ENCODE results near the gene SLC18A2.

Gene SLC18A2

DNA sequence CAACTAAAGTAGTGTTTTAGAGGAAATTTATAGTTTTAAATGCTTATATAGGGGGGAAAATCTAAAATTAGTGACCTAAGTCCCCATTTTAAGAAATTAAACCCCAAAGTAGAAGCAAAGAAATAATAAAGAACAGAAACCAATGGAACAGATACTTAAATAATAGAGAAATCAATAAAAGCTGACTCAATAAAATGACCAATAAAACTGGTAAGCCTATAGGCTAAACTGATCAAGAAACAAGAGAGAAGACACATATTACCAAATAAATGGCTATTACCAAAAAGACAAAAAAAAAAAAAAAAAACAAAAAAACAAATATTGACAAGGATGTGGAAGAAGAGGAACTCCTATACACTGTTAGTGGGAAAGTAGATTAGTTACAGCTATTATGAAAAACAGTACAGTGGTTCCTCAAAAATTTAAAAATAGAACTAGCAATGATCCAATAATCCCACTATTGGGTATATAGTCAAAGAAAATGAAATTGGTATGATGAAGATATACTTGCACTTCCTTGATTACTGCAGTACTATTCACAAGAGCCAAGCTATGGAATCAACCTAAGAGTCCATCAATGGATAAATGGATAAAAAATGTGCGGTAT, 53.2 kb downstream of the SLC18A2 start:
- no peak overlapping the region for H3K4me2 ChIP-seq (ENCODE audit: low read depth, low read length, poor library complexity, severe bottlenecking)
- H3K79me2 ChIP-seq (ENCODE audit: insufficient read depth, low read length), result peaks cover 97% of the 10 kb centered on the region
- no peak overlapping the region for H3K4me3 ChIP-seq (ENCODE audit: low read length, poor library complexity, severe bottlenecking)
- peaks cover 10% of the 10 kb centered on the region for H3K4me1 ChIP-seq (ENCODE audit: insufficient read depth, low read length, poor library complexity, severe bottlenecking)
- TF ChIP-seq EZH2phosphoT487 (IDR thresholded peaks at IDR 0.05; ENCODE audit: borderline replicate concordance), result no peak
- TF ChIP-seq, protein P1, sequence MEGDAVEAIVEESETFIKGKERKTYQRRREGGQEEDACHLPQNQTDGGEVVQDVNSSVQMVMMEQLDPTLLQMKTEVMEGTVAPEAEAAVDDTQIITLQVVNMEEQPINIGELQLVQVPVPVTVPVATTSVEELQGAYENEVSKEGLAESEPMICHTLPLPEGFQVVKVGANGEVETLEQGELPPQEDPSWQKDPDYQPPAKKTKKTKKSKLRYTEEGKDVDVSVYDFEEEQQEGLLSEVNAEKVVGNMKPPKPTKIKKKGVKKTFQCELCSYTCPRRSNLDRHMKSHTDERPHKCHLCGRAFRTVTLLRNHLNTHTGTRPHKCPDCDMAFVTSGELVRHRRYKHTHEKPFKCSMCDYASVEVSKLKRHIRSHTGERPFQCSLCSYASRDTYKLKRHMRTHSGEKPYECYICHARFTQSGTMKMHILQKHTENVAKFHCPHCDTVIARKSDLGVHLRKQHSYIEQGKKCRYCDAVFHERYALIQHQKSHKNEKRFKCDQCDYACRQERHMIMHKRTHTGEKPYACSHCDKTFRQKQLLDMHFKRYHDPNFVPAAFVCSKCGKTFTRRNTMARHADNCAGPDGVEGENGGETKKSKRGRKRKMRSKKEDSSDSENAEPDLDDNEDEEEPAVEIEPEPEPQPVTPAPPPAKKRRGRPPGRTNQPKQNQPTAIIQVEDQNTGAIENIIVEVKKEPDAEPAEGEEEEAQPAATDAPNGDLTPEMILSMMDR (conservative IDR thresholded peaks at IDR 0.05; ENCODE audit: low read length), result no peak
- peaks cover 84% of the 10 kb centered on the region for H3K36me3 ChIP-seq (ENCODE audit: insufficient read depth, low read length)
- H3K27me3 ChIP-seq (ENCODE audit: insufficient read depth, low read length, poor library complexity, severe bottlenecking), result no peaks in the 10 kb centered on the region
- no peaks in the 10 kb centered on the region for H3K9me3 ChIP-seq (ENCODE audit: insufficient read depth, low read depth, low read length)
- H4K20me1 ChIP-seq (ENCODE audit: insufficient read depth, low read length, poor library complexity, severe bottlenecking), result peaks cover 96% of the 10 kb centered on the region
- H3K9ac ChIP-seq (ENCODE audit: low read depth, low read length, poor library complexity, severe bottlenecking), result no peak overlapping the region
- H3K9me2 ChIP-seq (replicated peaks; ENCODE audit: low read depth, low read length), result no peaks in the 10 kb centered on the region
- H2AFZ ChIP-seq (ENCODE audit: low read length), result no peak overlapping the region
- H3F3A ChIP-seq (ENCODE audit: low read depth), result peaks cover 15% of the 10 kb centered on the region

DNA sequence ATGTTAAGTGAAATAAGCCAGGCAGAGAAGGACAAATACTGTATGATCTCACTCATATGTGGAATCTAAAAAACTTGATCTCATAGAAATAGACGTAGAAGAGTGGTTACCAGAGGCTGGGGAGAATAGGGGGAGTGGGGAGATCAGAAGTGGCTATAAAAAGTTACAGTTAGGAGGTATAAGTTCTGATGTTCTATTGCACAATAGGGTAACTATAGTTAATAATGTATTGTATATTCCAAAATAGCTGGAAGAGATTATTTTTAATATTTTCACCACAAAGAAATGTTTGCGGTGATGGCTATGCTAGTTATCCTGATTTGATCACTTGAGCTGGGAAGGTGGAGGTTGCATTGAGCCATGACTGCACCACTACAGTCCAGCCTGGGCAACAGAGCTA, 53.8 kb downstream of the SLC18A2 start:
- peaks cover 84% of the 10 kb centered on the region for H3K36me3 ChIP-seq (ENCODE audit: insufficient read depth, low read length)
- H3K9me3 ChIP-seq (ENCODE audit: insufficient read depth, low read depth, low read length), result no peaks in the 10 kb centered on the region
- H3K4me3 ChIP-seq (ENCODE audit: low read length, poor library complexity, severe bottlenecking), result no peak overlapping the region
- H3K79me2 ChIP-seq (ENCODE audit: insufficient read depth, low read length), result peaks cover 97% of the 10 kb centered on the region
- H4K20me1 ChIP-seq (ENCODE audit: insufficient read depth, low read length, poor library complexity, severe bottlenecking), result peaks cover 96% of the 10 kb centered on the region
- no peaks in the 10 kb centered on the region for H3K9me2 ChIP-seq (replicated peaks; ENCODE audit: low read depth, low read length)
- no peak overlapping the region for H3K4me2 ChIP-seq (ENCODE audit: low read depth, low read length, poor library complexity, severe bottlenecking)
- H3K9ac ChIP-seq (ENCODE audit: low read depth, low read length, poor library complexity, severe bottlenecking), result no peak overlapping the region
- H3K27me3 ChIP-seq (ENCODE audit: insufficient read depth, low read length, poor library complexity, severe bottlenecking), result no peaks in the 10 kb centered on the region
- H3K4me1 ChIP-seq (ENCODE audit: insufficient read depth, low read length, poor library complexity, severe bottlenecking), result peaks cover 10% of the 10 kb centered on the region
- no peak overlapping the region for H2AFZ ChIP-seq (ENCODE audit: low read length)
- no peak for TF ChIP-seq EZH2phosphoT487 (IDR thresholded peaks at IDR 0.05; ENCODE audit: borderline replicate concordance)
- TF ChIP-seq, protein P1 (conservative IDR thresholded peaks at IDR 0.05; ENCODE audit: low read length), result no peak
- peaks cover 15% of the 10 kb centered on the region for H3F3A ChIP-seq (ENCODE audit: low read depth)

DNA sequence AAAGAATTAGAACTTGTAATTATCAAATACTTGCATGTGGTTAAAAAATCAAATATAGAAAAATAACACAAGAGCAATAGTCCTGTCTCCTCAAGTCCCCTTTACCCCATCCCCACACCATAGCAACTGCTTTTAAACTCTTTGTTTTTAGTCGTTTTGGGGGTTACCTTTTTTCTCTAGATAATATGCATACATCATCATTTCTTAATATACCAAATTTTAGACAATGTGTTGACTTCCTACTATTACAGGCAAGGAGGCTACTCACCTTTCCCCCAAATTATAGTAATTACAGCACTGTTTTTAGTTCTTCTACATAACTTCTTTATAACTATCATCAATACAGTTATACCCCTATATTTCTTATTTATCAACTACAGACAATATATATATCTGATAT, 57.3 kb downstream of the SLC18A2 start:
- Histone ChIP-seq H2AFZ (ENCODE audit: low read length) (no peak overlapping the region), H3F3A (ENCODE audit: low read depth) (peaks cover 18% of the 10 kb centered on the region), H3K9me3 (ENCODE audit: insufficient read depth, low read depth, low read length) (no peaks in the 10 kb centered on the region), H3K9me2 (replicated peaks; ENCODE audit: low read depth, low read length) (no peaks in the 10 kb centered on the region), H3K36me3 (ENCODE audit: insufficient read depth, low read length) (peaks cover 94% of the 10 kb centered on the region), H3K4me1 (ENCODE audit: insufficient read depth, low read length, poor library complexity, severe bottlenecking) (peaks cover 10% of the 10 kb centered on the region), H3K79me2 (ENCODE audit: insufficient read depth, low read length) (peaks cover 100% of the 10 kb centered on the region), H3K9ac (ENCODE audit: low read depth, low read length, poor library complexity, severe bottlenecking) (no peak overlapping the region), H3K4me2 (ENCODE audit: low read depth, low read length, poor library complexity, severe bottlenecking) (no peak overlapping the region), H3K4me3 (ENCODE audit: low read length, poor library complexity, severe bottlenecking) (no peak overlapping the region), H3K27me3 (ENCODE audit: insufficient read depth, low read length, poor library complexity, severe bottlenecking) (no peaks in the 10 kb centered on the region), H4K20me1 (ENCODE audit: insufficient read depth, low read length, poor library complexity, severe bottlenecking) (peaks cover 96% of the 10 kb centered on the region)
- TF ChIP-seq, protein P1 (conservative IDR thresholded peaks at IDR 0.05; ENCODE audit: low read length), result no peak
- no peak for TF ChIP-seq EZH2phosphoT487 (IDR thresholded peaks at IDR 0.05; ENCODE audit: borderline replicate concordance)

Data from Loucy (cell line).